B cell (primary cell): ENCODE measurements around the gene KCNH6. TPM values are rescaled to one million over a fixed set of nuclear protein-coding genes. Genes with fewer than 3 reads are reported as not detected.

ENCODE experiments used
- ATAC-seq: fragments of 200-7000 bp; cut with Tn5 transposase; one replicate; pipeline ENCODE4 v1.10.0; 2021; ENCODE audit warnings: low read depth, mild to moderate bottlenecking, moderate number of reproducible peaks, moderate library complexity
- CTCF ChIA-PET: fragments of 350-600 bp; sonication (Branson Sonifier 250); formaldehyde crosslinking; loops from one replicate; lab custom pipeline; 2021; ENCODE audit warnings: antibody characterized with exemption, inconsistent platforms; lab: Charles Lee
- POLR2A ChIA-PET: fragments of 350-600 bp; sonication (Branson Sonifier 250); formaldehyde crosslinking; loops from one replicate; lab custom pipeline; 2021; ENCODE audit warnings: antibody characterized with exemption; lab: Charles Lee
- DNase-seq: peaks from one replicate; pipeline ENCODE4 v3.0.0; 2013
- H2AFZ ChIP-seq: 2 replicates; pipeline ENCODE4 v1.6.1; 2012; ENCODE audit warnings: mild to moderate bottlenecking, low read depth, low read length; ENCODE audit not compliant: insufficient read depth, poor library complexity, severe bottlenecking
- H3K27ac ChIP-seq, 2 donors: 1 replicate in 1 of 2; 2 replicates in 1 of 2; pipeline ENCODE4 v1.5.1; 2012 to 2013; ENCODE audit warnings: low read length in 2 of 2, mild to moderate bottlenecking in 2 of 2, moderate library complexity in 1 of 2
- H3K27me3 ChIP-seq, 4 experiments: fragments of 200-600 bp in 1 of 4; sonication (generic) in 1 of 4; replicated peaks in 1 of 4; 1 replicate in 2 of 4; 2 replicates in 2 of 4; pipeline versions ENCODE4 v1.6.1 to v1.7.0; 2013 to 2016; ENCODE audit warnings: low read length in 3 of 4, mild to moderate bottlenecking in 2 of 4, mixed read lengths in 1 of 4, moderate library complexity in 1 of 4; ENCODE audit not compliant: insufficient read depth in 4 of 4, control insufficient read depth in 3 of 4; ENCODE audit errors: control extremely low read depth in 1 of 4
- H3K36me3 ChIP-seq, 2 experiments: replicated peaks in 1 of 2; 1 replicate in 1 of 2; 2 replicates in 1 of 2; pipeline versions ENCODE4 v1.6.1 to v1.7.1; 2013; ENCODE audit warnings: low read length in 1 of 2; ENCODE audit not compliant: insufficient read depth in 2 of 2, control insufficient read depth in 1 of 2; ENCODE audit errors: control extremely low read depth in 1 of 2, extremely low read depth in 1 of 2
- H3K4me1 ChIP-seq, 2 donors: fragments of 200-600 bp in 1 of 2; sonication (generic) in 1 of 2; 1 replicate in 1 of 2; 2 replicates in 1 of 2; pipeline versions ENCODE4 v1.5.1 to v1.6.1; 2013 to 2017; ENCODE audit warnings: low read length in 2 of 2; ENCODE audit not compliant: control insufficient read depth in 2 of 2, insufficient read depth in 2 of 2
- H3K4me2 ChIP-seq: replicated peaks from 2 replicates; pipeline ENCODE3; 2012; ENCODE audit warnings: mild to moderate bottlenecking, low read depth, low read length; ENCODE audit not compliant: poor library complexity, severe bottlenecking
- H3K4me3 ChIP-seq, 5 experiments: fragments of 200-600 bp in 1 of 5; sonication (generic) in 1 of 5; 1 replicate in 3 of 5; 2 replicates in 2 of 5; pipeline versions ENCODE4 v1.5.1 to v1.7.0; 2011 to 2016; ENCODE audit warnings: low read length in 4 of 5, mild to moderate bottlenecking in 4 of 5, low read depth in 2 of 5, control low read depth in 1 of 5, moderate library complexity in 1 of 5; ENCODE audit not compliant: insufficient read depth in 1 of 5; ENCODE audit errors: control extremely low read depth in 1 of 5, extremely low read depth in 1 of 5
- H3K79me2 ChIP-seq: fragments of 200-600 bp; sonication (generic); one replicate; pipeline ENCODE4 v1.6.0; 2016; ENCODE audit warnings: low read length; ENCODE audit not compliant: control insufficient read depth, insufficient read depth
- H3K9ac ChIP-seq: fragments of 200-600 bp; sonication (generic); 2 replicates; pipeline ENCODE4 v1.6.1; 2017; ENCODE audit warnings: mild to moderate bottlenecking, low read length, moderate library complexity
- H3K9me3 ChIP-seq, 3 donors: one replicate each; pipeline versions ENCODE4 v1.6.1 to v1.7.1; 2013; ENCODE audit warnings: low read length in 2 of 3; ENCODE audit not compliant: control insufficient read depth in 2 of 3, insufficient read depth in 1 of 3; ENCODE audit errors: control extremely low read depth in 1 of 3
- H4K20me1 ChIP-seq: 2 replicates; pipeline ENCODE4 v1.6.0; 2012; ENCODE audit warnings: mild to moderate bottlenecking, low read length; ENCODE audit not compliant: insufficient read depth, control insufficient read depth, poor library complexity, severe bottlenecking
- H3K27ac Mint-ChIP-seq: one replicate; pipeline ENCODE4 v1.8.0; 2021; ENCODE audit warnings: mixed read lengths
- H3K27me3 Mint-ChIP-seq: one replicate; pipeline ENCODE4 v1.8.0; 2021; ENCODE audit warnings: mixed read lengths
- H3K4me1 Mint-ChIP-seq: one replicate; pipeline ENCODE4 v1.8.0; 2021; ENCODE audit warnings: mixed read lengths
- H3K4me3 Mint-ChIP-seq: one replicate; pipeline ENCODE4 v1.8.0; 2021; ENCODE audit warnings: mixed read lengths
- H3K9me3 Mint-ChIP-seq: one replicate; pipeline ENCODE4 v1.8.0; 2022; ENCODE audit warnings: mixed read lengths; ENCODE audit not compliant: insufficient read depth
- CTCF ChIP-seq: fragments of 200-600 bp; IDR thresholded peaks from one replicate; pipeline ENCODE4 v1.8.0; 2022; ENCODE audit warnings: antibody characterized with exemption, mild to moderate bottlenecking
- EZH2 ChIP-seq: IDR thresholded peaks from 2 replicates; pipeline ENCODE4 v1.6.1; 2012; ENCODE audit warnings: borderline replicate concordance, low read depth, mild to moderate bottlenecking, moderate library complexity, low read length; ENCODE audit not compliant: insufficient read depth, poor library complexity, severe bottlenecking
- WGBS: methylation state at CpG from one replicate; pipeline ENCODE4 v1.1.5; 2013; ENCODE audit warnings: missing lambda C conversion rate; ENCODE audit not compliant: insufficient coverage; 5-methylcytosine and 5-hydroxymethylcytosine counted together
- intact Hi-C: fragments of 100-400 bp; cut with micrococcal nuclease; formaldehyde crosslinking; loops from one replicate; pipeline ENCODE4 v1.10.0; 2022
- polyA plus RNA-seq: library from polyadenylated mRNA; depleted of rRNA; stranded (reverse); fragments of >200 nt; gene quantifications from 2 replicates; pipeline ENCODE4 v1.2.3, GENCODE V29; 2012
- total RNA-seq, 2 donors: library from RNA; stranded (reverse); fragments of 120-200 nt in 1 of 2; gene quantifications; 1 replicate in 1 of 2; 2 replicates in 1 of 2; pipeline versions ENCODE4 v1.2.3 to v1.2.4, GENCODE V29; 2013 to 2022

KCNH6 gene
- total and polyA plus RNA-seq, 2 donors (not counting 1 experiment from before 2014, with no cell fraction given) = not detected

- Histone ChIP-seq H3K9ac (no peak overlapping the region), H3K4me3 (no peak overlapping the region), H3K4me2 (no peak overlapping the region), H3K27ac (no peak overlapping the region), H3K27me3 (peaks cover 0 to 30% (median 18%) of the 10 kb centered on the region in 4 experiments), H3K4me1 (peaks cover 12% of the 10 kb centered on the region in 2 donors), H2AFZ (no peak overlapping the region), H3K79me2 (peaks cover 2% of the 10 kb centered on the region), H3K9me3 (no peaks in the 10 kb centered on the region), H3K36me3 (no peaks in the 10 kb centered on the region), H4K20me1 (no peaks in the 10 kb centered on the region)
- no peaks in the 10 kb centered on the region for H3K9me3 Mint-ChIP-seq
- intact Hi-C loops = no loop called here
- ChIA-PET CTCF (no interaction called here), POLR2A (no interaction called here)
- H3K27ac Mint-ChIP-seq = no peak overlapping the region
- TF ChIP-seq CTCF (no peak), EZH2 (no peak)
- H3K4me3 Mint-ChIP-seq = no peak overlapping the region
- ATAC-seq = no peak
- peaks cover 5% of the 10 kb centered on the region for H3K4me1 Mint-ChIP-seq
- DNase-seq = no peak
- 97% methylated on average over 4 of the region's 4 CpGs for WGBS
- peaks cover 37% of the 10 kb centered on the region for H3K27me3 Mint-ChIP-seq
Measured at GRCh38 chr17:63537001-63537400, 13.8 kb downstream of the KCNH6 start.

GRCh38 chr17:63537991-63538692, 15.0 kb downstream of the KCNH6 start:
- Mint-ChIP-seq H3K27me3 (peaks cover 39% of the 10 kb centered on the region), H3K27ac (no peak overlapping the region), H3K9me3 (no peaks in the 10 kb centered on the region), H3K4me1 (peaks cover 5% of the 10 kb centered on the region), H3K4me3 (peak overlapping the region; percentile 56)
- peak; percentile 39 for ATAC-seq
- no peak overlapping the region for H3K27ac ChIP-seq
- TF ChIP-seq EZH2 (no peak), CTCF (no peak)
- H3K4me1 ChIP-seq = peaks cover 12% of the 10 kb centered on the region in 2 donors
- DNase-seq = no peak
- H3K9ac ChIP-seq = no peak overlapping the region
- ChIA-PET POLR2A (no interaction called here), CTCF (no interaction called here)
- peaks cover 4% of the 10 kb centered on the region for H3K79me2 ChIP-seq
- H3K27me3 ChIP-seq = peaks cover 0 to 30% (median 18%) of the 10 kb centered on the region in 4 experiments
- WGBS = 6% methylated on average over 54 of the region's 62 CpGs
- H4K20me1 ChIP-seq = no peaks in the 10 kb centered on the region
- intact Hi-C loops = no loop called here
- peak overlapping the region in 1 of 5 experiments; percentile 5 for H3K4me3 ChIP-seq
- H3K36me3 ChIP-seq = no peaks in the 10 kb centered on the region
- H3K9me3 ChIP-seq = no peaks in the 10 kb centered on the region
- peak overlapping the region; percentile 60 for H3K4me2 ChIP-seq
- peak overlapping the region; percentile 46 for H2AFZ ChIP-seq
